ENCODE data around the gene BMP10.

- TF ChIP-seq CTCF (IDR thresholded peaks at IDR 0.05) (no peak), POLR2A (IDR thresholded peaks at IDR 0.05) (peak in 1 of 4 donors; percentile 35), EP300 (IDR thresholded peaks at IDR 0.05) (peak in 1 of 4 donors; percentile 35)
These were observed 37.3 kb upstream of the BMP10 start for GRCh38 chr2:68908392-68908970.
